GM18861 (cell line): ENCODE results near the gene DCTN3.

Source experiments
- ATAC-seq: cut with Tn5 transposase; IDR thresholded peaks from one replicate; pipeline ENCODE4 v1.9.1; 2021; ENCODE audit not compliant: unreplicated experiment

DCTN3 gene

GRCh38 chr9:34624475-34625185 is 4.3 kb upstream of the DCTN3 start:
- no peak for ATAC-seq

GRCh38 chr9:34623374-34624235 is 3.3 kb upstream of the DCTN3 start:
- no peak for ATAC-seq

- no peak for ATAC-seq
These were observed 5.2 kb downstream of the DCTN3 start for GRCh38 chr9:34615132-34615531.

- no peak for ATAC-seq
These were observed 7.4 kb downstream of the DCTN3 start for GRCh38 chr9:34612788-34613390.

GRCh38 chr9:34611811-34612787 is 8.2 kb downstream of the DCTN3 start, which contains the start of gene RPP25L:
Gene RPP25L, minus strand, starts transcription at chr9:34612097. Its CDS starts 801 bp downstream, at chr9:34611296.
- ATAC-seq = peak; percentile 73

- ATAC-seq = no peak
These were observed 9.0 kb downstream of the DCTN3 start for GRCh38 chr9:34611251-34611810.

- ATAC-seq = no peak
These were observed 9.7 kb downstream of the DCTN3 start for GRCh38 chr9:34610434-34611206.

- ATAC-seq = no peak
These were observed 13.0 kb downstream of the DCTN3 start for GRCh38 chr9:34607331-34607730.

- no peak for ATAC-seq
These were observed 13.4 kb downstream of the DCTN3 start for GRCh38 chr9:34606905-34607304.

- no peak for ATAC-seq
These were observed 14.1 kb downstream of the DCTN3 start for GRCh38 chr9:34606190-34606589.

- peak; percentile 82 for ATAC-seq
These were observed 16.6 kb downstream of the DCTN3 start for GRCh38 chr9:34603610-34604231.

GRCh38 chr9:34601937-34602573 is 18.2 kb downstream of the DCTN3 start:
- no peak for ATAC-seq

GRCh38 chr9:34600908-34601307 is 19.4 kb downstream of the DCTN3 start:
- no peak for ATAC-seq

GRCh38 chr9:34599546-34599945 is 20.7 kb downstream of the DCTN3 start:
- no peak for ATAC-seq

- no peak for ATAC-seq
These were observed 26.1 kb downstream of the DCTN3 start for GRCh38 chr9:34594177-34594576.

GRCh38 chr9:34592895-34593601 is 27.2 kb downstream of the DCTN3 start:
- no peak for ATAC-seq

- ATAC-seq = no peak
These were observed 28.1 kb downstream of the DCTN3 start for GRCh38 chr9:34591917-34592866.
